HG03565 (cell line): Measurements from ENCODE around the gene CCR6.
A peak's percentile ranks its signal among the peaks of the same experiment; 100 is the strongest.

ENCODE experiments used
- ATAC-seq: cut with Tn5 transposase; IDR thresholded peaks from one replicate; pipeline ENCODE4 v1.9.1; 2021; ENCODE audit warnings: mild to moderate bottlenecking, moderate library complexity; ENCODE audit not compliant: unreplicated experiment

Gene CCR6

DNA sequence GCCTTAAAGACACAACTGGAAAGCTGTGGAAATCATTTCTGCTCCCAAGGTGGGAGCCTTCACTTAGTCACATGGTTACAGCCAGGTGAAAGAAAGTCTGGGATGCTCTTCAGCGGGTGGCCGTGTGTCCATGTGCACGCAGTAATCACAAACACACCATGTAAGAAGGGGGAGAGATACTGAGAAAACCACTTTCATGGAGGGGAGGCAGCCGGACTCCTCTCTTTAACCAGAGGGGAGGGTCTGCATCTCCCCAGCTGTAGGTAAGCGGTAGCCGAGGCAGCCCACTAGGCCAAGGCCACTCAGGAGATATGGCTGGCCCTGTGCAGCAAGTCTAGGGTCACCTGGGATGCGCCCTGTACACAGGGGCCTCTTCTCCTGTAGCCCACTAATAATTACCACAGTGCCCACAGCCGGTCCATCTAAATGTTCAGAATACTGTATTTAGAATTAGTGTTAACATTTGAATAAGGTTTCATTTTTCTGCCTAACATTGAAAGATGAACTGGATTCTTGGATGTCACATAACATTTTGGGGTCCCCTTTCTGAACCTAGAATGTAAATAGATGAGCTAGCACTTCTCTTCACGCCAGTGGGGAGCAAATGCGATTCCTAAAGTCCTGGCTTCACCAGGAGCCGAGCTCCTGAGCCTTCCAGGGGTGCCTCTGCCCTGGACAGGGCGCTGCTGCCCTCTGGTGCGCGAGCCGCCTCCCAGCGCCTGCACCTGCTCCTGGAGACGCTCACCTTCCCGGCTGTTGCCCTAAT is 19.0 kb downstream of the CCR6 start:
- peak; percentile 67 for ATAC-seq

- no peak for ATAC-seq
Measured at GRCh38 chr6:167142433-167142761, 19.5 kb downstream of the CCR6 start.

DNA sequence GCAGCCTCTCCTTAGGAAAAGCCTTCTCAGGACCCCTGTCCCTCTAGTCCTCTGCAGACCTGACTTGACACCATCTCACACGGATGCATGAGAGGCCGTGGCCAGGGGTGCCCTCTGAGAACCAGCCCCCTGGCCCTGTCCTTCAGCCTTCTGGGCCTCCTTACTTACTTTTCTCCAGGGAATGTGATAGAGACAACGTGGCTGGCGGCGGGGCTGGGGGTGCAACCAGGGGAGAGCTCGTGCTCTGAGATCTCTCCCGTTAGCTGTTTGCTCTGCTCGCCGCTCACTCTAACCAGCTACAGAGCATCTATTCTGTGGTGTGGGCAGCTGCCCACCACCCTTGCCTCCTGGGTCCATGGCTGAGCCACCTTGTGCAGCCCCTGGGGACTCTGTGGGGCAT is 20.1 kb downstream of the CCR6 start:
- ATAC-seq = no peak

- no peak for ATAC-seq
Measured at GRCh38 chr6:167145461-167145860, 22.6 kb downstream of the CCR6 start.

GRCh38 chr6:167146135-167146534 is 23.2 kb downstream of the CCR6 start:
- no peak for ATAC-seq

GRCh38 chr6:167146977-167147376 is 24.1 kb downstream of the CCR6 start:
- no peak for ATAC-seq

DNA sequence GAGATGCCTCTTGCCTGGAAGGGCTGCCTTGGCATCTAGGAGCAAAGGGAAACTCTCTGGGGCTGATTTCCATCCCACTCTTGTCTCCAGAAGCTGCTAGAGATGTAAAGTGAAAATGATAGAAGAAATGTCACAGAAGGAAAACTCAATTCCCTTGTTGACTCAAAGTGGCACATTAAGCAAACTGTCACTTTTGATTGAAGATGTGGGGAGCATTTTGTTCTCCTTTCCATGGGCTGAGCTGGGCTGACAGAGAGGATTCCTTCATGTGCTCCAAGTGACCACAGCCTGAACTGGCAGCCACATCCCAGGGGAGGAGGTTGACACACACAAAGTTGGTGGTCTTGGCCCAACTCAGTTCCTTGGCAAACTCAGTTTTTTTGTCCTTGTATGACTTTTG is 25.1 kb downstream of the CCR6 start:
- ATAC-seq = no peak

- ATAC-seq = no peak
Measured at GRCh38 chr6:167148997-167149396, 26.1 kb downstream of the CCR6 start.

GRCh38 chr6:167150941-167151549 is 28.1 kb downstream of the CCR6 start:
- ATAC-seq = peak; percentile 46

GRCh38 chr6:167151648-167152047 is 28.8 kb downstream of the CCR6 start:
- no peak for ATAC-seq

- ATAC-seq = peak; percentile 36
Measured at GRCh38 chr6:167152862-167153261, 30.0 kb downstream of the CCR6 start.

- ATAC-seq = peak; percentile 41
Measured at GRCh38 chr6:167153521-167153959, 30.6 kb downstream of the CCR6 start.

GRCh38 chr6:167154291-167154690 is 31.4 kb downstream of the CCR6 start:
- ATAC-seq = no peak

GRCh38 chr6:167154895-167155294 is 32.0 kb downstream of the CCR6 start:
- no peak for ATAC-seq

GRCh38 chr6:167157414-167157813 is 34.5 kb downstream of the CCR6 start:
- no peak for ATAC-seq

- no peak for ATAC-seq
Measured at GRCh38 chr6:167157863-167158262, 35.0 kb downstream of the CCR6 start, which contains the start of gene GPR31. Gene GPR31 (minus strand): TSS chr6:167157980. CDS start chr6:167157831, 149 bp downstream.

DNA sequence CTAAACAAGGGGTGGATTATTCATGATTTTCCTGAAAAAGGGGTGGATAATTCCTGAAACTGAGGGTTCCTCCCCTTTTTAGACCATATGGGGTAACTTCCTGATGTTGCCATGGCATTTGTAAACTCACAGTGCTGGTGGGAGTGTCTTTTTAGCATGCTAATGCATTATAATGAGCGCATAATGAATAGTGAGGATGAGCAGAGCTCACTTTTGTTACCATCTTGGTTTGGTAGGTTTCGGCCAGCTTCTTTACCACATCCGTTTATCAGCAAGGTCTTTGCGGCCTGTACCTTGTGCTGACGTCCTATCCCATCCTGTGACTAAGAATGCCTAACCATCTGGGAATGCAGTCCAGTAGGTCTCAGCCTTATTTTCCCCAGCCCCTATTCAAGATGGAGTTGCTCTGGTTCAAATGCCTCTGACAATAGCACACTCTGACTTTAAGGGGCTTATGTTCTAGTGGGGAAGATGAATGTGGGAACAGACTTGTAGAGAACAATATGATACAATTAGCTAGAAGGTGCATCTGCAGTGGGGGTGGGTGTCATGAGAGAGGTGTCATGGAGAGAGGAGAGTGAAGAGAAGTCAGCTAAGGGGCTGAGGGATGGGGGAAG is 39.1 kb downstream of the CCR6 start:
- ATAC-seq = no peak

GRCh38 chr6:167162591-167162990 is 39.7 kb downstream of the CCR6 start:
- no peak for ATAC-seq

- ATAC-seq = no peak
Measured at GRCh38 chr6:167163476-167164011, 40.6 kb downstream of the CCR6 start.

GRCh38 chr6:167164261-167164660 is 41.4 kb downstream of the CCR6 start:
- ATAC-seq = no peak

DNA sequence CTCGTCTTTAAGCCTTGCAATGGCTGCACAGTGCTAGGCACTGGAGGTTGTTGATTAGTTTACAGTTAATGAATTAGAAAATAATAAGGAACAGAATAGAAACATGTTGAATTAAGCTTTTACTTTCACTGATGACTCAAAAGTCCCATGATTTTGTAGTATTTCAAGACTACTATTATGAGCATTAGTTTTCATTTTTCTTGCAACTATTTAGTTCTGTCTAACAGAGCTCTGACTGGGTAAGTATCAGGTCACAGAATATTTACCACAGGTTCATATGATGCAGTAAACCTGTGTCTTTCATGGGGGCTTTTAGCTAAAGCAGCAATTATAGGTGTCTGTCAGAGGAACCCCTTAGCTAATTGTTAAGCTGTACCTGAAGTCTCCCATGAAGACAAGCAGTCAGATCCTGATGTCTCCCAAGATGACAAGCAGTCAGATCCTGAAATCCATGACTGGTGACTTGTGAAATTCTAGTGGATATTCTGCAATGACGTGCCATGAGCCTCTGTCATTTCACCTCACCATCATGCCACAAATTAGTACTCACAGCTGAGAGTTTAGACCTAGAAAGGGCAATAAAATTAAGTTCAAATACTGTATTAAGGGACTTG is 43.1 kb downstream of the CCR6 start:
- no peak for ATAC-seq
